ENCODE results near the gene HEATR5B. TPM values are rescaled to one million over a fixed set of nuclear protein-coding genes. Genes with fewer than 3 reads are reported as not detected.
A peak's percentile ranks its signal among the peaks of the same experiment; 100 is the strongest.

HEATR5B gene
- total and polyA plus RNA-seq, 10 of the 15 experiments (the other 5 are each of a cell fraction or from before 2014, with no cell fraction given), result 4.1 to 34.7 (median 17.7) TPM

- Histone ChIP-seq H3K4me3 (peak overlapping the region; percentile 75), H3K27me3 (replicated peaks in 1 of 2; ENCODE audit: control insufficient read depth in 2 of 2, insufficient read depth in 2 of 2, low read length in 1 of 2) (no peaks in the 10 kb centered on the region), H3K79me2 (ENCODE audit: control insufficient read depth, insufficient read depth, low read length) (peaks cover 35% of the 10 kb centered on the region), H3K4me2 (ENCODE audit: control insufficient read depth, insufficient read depth) (peak overlapping the region; percentile 86), H3K4me1 (ENCODE audit: control insufficient read depth, insufficient read depth, low read length) (peaks cover 4% of the 10 kb centered on the region), H3K27ac (ENCODE audit: control insufficient read depth, insufficient read depth) (peak overlapping the region; percentile 72), H2AFZ (ENCODE audit: control insufficient read depth, low read depth, low read length) (peak overlapping the region; percentile 70), H4K20me1 (ENCODE audit: control insufficient read depth, insufficient read depth) (no peaks in the 10 kb centered on the region), H3K9ac (ENCODE audit: control insufficient read depth, insufficient read depth, low read length) (peak overlapping the region; percentile 66), H3K36me3 (ENCODE audit: control insufficient read depth in 2 of 2, insufficient read depth in 2 of 2, low read length in 1 of 2) (no peaks in the 10 kb centered on the region), H3K9me3 (replicated peaks; ENCODE audit: control insufficient read depth, insufficient read depth, low read length) (no peaks in the 10 kb centered on the region; the same call in 2 of the 3 replicates)
- ATAC-seq (no peak), FAIRE-seq (no peak), DNase-seq (ENCODE audit: low read depth, low spot score) (no peak)
- intact Hi-C loops (cut with micrococcal nuclease; ENCODE audit: unreplicated experiment), result loop anchor here (5.0 kb wide), 1 partner anchor 115 kb away; the partner anchor contains the start of genes GPATCH11 and HEATR5B
- SMC1A ChIA-PET (ENCODE audit: uncharacterized antibody, unreplicated experiment), result interaction anchor here (0.8 to 1.2 kb wide), 3 partner anchors 14 to 111 kb away, joined by 3 read pairs; no protein-coding TSS in a partner anchor
- CTCF ChIA-PET, result interaction anchor here (0.8 to 1.1 kb wide), 2 partner anchors 46 to 182 kb away, joined by 3 to 4 read pairs; no protein-coding TSS in a partner anchor
- RAD21 ChIA-PET (ENCODE audit: unreplicated experiment), result no interaction called here
- BruUV-seq (replicated peaks), result TSS peak; percentile 81
- in situ Hi-C loops (cut with MboI), result no loop called here
- POLR2A ChIA-PET, result interaction anchor here (0.7 to 1.4 kb wide), 5 partner anchors 14 to 264 kb away, joined by 3 to 4 read pairs (median 3); partner anchors contain the start of genes CEBPZ and NDUFAF7
- 15% methylated on average over 15 of the region's 15 CpGs for WGBS (ENCODE audit: insufficient coverage, insufficient replicate concordance, low lambda C conversion rate, missing lambda C conversion rate)
- TF ChIP-seq PML (IDR thresholded peaks at IDR 0.05; ENCODE audit: low read length) (peak; percentile 6; the same call in 1 of the 2 replicates), ZNF24 (IDR thresholded peaks at IDR 0.05) (no peak)
Observed at GRCh38 chr2:36967236-36967876, 116.8 kb downstream of the HEATR5B start.

DNA sequence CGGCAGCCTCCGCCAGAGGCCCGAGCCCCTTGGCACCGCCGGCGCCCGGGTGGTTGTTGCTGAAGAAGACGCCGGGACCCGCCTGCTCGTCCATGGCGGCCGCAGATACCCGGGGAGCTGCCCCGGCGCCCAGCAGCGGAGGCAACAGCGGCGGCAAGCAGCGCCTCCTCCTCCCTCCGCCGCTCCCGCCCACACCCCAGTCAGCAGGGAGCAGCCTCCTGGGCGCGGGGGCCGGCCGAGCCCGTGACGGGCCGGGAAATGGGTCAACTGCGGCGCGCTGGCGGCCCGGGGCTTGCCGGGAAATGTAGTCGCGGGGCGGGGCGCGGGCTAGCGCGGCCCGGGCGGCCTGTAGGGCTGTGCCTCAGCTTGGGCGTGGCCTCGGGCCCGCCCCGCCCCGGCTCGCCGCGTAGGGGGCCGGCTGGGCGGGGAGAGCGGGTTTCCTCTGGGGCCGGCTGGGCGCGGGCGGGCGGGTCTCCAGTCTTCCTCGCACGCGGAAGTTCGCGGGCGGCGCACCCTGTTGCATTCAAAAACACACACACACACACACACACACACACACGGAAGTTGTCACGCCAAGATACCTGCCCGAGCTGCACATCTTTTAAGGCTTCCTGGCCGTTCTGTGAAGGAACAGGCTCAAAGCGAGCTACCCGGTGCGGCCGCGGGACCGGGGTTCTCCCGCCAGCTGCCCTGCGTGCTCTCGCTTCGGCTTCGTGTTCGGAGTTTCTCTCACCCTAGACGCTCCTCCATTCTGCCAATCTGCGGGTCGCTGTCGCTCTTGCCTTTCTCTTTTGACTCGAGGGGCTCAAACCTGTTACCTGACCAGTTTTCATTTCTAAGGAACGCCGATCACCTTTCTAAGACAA is 117.6 kb downstream of the HEATR5B start, which contains the start of gene STRN:
STRN (minus strand) TSS at position 167 of the 866 bp plus-strand sequence; CDS start at position 94, 73 bp downstream.
- 1% methylated on average over 64 of the region's 91 CpGs for WGBS (ENCODE audit: insufficient coverage, insufficient replicate concordance, low lambda C conversion rate, missing lambda C conversion rate)
- peak within 1 kb of the TSS; percentile 79 for H3K9ac ChIP-seq (ENCODE audit: control insufficient read depth, insufficient read depth, low read length)
- peak within 1 kb of the TSS; percentile 81 for H2AFZ ChIP-seq (ENCODE audit: control insufficient read depth, low read depth, low read length)
- BruUV-seq (replicated peaks), result no TSS peak
- in situ Hi-C loops (cut with MboI), result no loop called here
- intact Hi-C loops (cut with micrococcal nuclease; ENCODE audit: unreplicated experiment), result loop anchor here (5.0 kb wide), 1 partner anchor 116 kb away; the partner anchor contains the start of genes GPATCH11 and HEATR5B
- H4K20me1 ChIP-seq (ENCODE audit: control insufficient read depth, insufficient read depth), result no peaks in the 10 kb centered on the region
- peaks cover 37% of the 10 kb centered on the region for H3K79me2 ChIP-seq (ENCODE audit: control insufficient read depth, insufficient read depth, low read length)
- DNase-seq (ENCODE audit: low read depth, low spot score), result peak; percentile 69
- peak; percentile 96 for ATAC-seq
- peak within 1 kb of the TSS; percentile 98 for H3K4me3 ChIP-seq
- no peaks in the 10 kb centered on the region for H3K36me3 ChIP-seq (ENCODE audit: control insufficient read depth in 2 of 2, insufficient read depth in 2 of 2, low read length in 1 of 2)
- ChIA-PET SMC1A (ENCODE audit: uncharacterized antibody, unreplicated experiment) (interaction anchor here (0.8 to 1.2 kb wide), 3 partner anchors 15 to 111 kb away, joined by 3 read pairs; no protein-coding TSS in a partner anchor), CTCF (interaction anchor here (0.8 to 1.1 kb wide), 2 partner anchors 46 to 181 kb away, joined by 3 to 4 read pairs; no protein-coding TSS in a partner anchor), POLR2A (interaction anchor here (0.7 to 1.4 kb wide), 7 partner anchors 15 to 265 kb away, joined by 3 to 6 read pairs (median 3); partner anchors contain the start of genes CEBPZ, GPATCH11, HEATR5B and NDUFAF7), RAD21 (ENCODE audit: unreplicated experiment) (interaction anchor here (1.0 kb wide), 1 partner anchor 14 kb away, joined by 3 read pairs; no protein-coding TSS in a partner anchor)
- peaks cover 4% of the 10 kb centered on the region for H3K4me1 ChIP-seq (ENCODE audit: control insufficient read depth, insufficient read depth, low read length)
- H3K4me2 ChIP-seq (ENCODE audit: control insufficient read depth, insufficient read depth), result peak within 1 kb of the TSS; percentile 86
- no peaks in the 10 kb centered on the region; the same call in 2 of the 3 replicates for H3K9me3 ChIP-seq (replicated peaks; ENCODE audit: control insufficient read depth, insufficient read depth, low read length)
- FAIRE-seq, result peak; percentile 93
- no peaks in the 10 kb centered on the region for H3K27me3 ChIP-seq (replicated peaks in 1 of 2; ENCODE audit: control insufficient read depth in 2 of 2, insufficient read depth in 2 of 2, low read length in 1 of 2)
- peak within 1 kb of the TSS; percentile 72 for H3K27ac ChIP-seq (ENCODE audit: control insufficient read depth, insufficient read depth)
- TF ChIP-seq BHLHE40 (IDR thresholded peaks at IDR 0.05; ENCODE audit: borderline replicate concordance in 1 of 2, low read depth in 2 of 2, low read length in 1 of 2) (peak; percentile 20 to 85; a peak in 2 of 4 replicates), CHD1 (IDR thresholded peaks at IDR 0.05; ENCODE audit: low read depth, low read length) (0 out of 2 replicates have a peak, but pooled peaks have one; percentile 9), RCOR1 (conservative IDR thresholded peaks at IDR 0.05; ENCODE audit: low read depth, low read length) (peak; percentile 19; the same call in 1 of the 2 replicates), MEF2A (IDR thresholded peaks at IDR 0.05; ENCODE audit: insufficient read depth, low read depth, low read length) (0 out of 2 replicates have a peak, but pooled peaks have one; percentile 20), GATAD2B (conservative IDR thresholded peaks at IDR 0.05; ENCODE audit: low read depth) (peak; percentile 36), ZSCAN29 (IDR thresholded peaks at IDR 0.05) (peak; percentile 59; the same call in 1 of the 2 replicates), ZNF24 (IDR thresholded peaks at IDR 0.05) (0 out of 2 replicates have a peak, but pooled peaks have one; percentile 8), CREB1 (IDR thresholded peaks at IDR 0.05; ENCODE audit: low read depth) (peak; percentile 87), SREBF2 (IDR thresholded peaks at IDR 0.05; ENCODE audit: low read length) (no peak)

All from GM12878 (cell line).